Stomach (tissue), 9 donors: ENCODE results near the gene FZR1. TPM values are rescaled to one million over a fixed set of nuclear protein-coding genes. Genes with fewer than 3 reads are reported as not detected.

Experiments used
- DNase-seq, 2 donors: peaks; one replicate each; pipeline versions ENCODE4 v3.0.0 to v3.0.0-alpha.2; 2013 to 2019
- H3K27ac ChIP-seq, 5 donors: fragments of 200-600 bp in 4 of 5; sonication (generic) in 4 of 5; one replicate each; pipeline ENCODE4 v1.5.1; 2013 to 2019; ENCODE audit warnings: mild to moderate bottlenecking in 1 of 5, moderate library complexity in 1 of 5
- H3K27me3 ChIP-seq, 3 donors: fragments of 200-600 bp; sonication (generic); one replicate each; pipeline ENCODE4 v1.5.1; 2017 to 2019; ENCODE audit warnings: mixed run types in 1 of 3
- H3K36me3 ChIP-seq, 4 donors: fragments of 200-600 bp; sonication (generic); 1 replicate in 3 of 4; 2 replicates in 1 of 4; pipeline ENCODE4 v1.5.1; 2016 to 2019
- H3K4me1 ChIP-seq, 4 donors: fragments of 200-600 bp; sonication (generic); one replicate each; pipeline ENCODE4 v1.5.1; 2016 to 2019
- H3K4me3 ChIP-seq, 4 donors: fragments of 200-600 bp; sonication (generic) in 3 of 4; one replicate each; pipeline ENCODE4 v1.5.1; 2016 to 2019; ENCODE audit warnings: mild to moderate bottlenecking in 1 of 4
- H3K9me3 ChIP-seq, 4 donors: fragments of 200-600 bp; sonication (generic); one replicate each; pipeline ENCODE4 v1.5.1; 2016 to 2019
- EP300 ChIP-seq: sonication (generic); formaldehyde crosslinking; IDR thresholded peaks from one replicate; pipeline ENCODE4 v1.6.1; 2017; ENCODE audit warnings: antibody characterized with exemption
- POLR2A ChIP-seq, 4 donors: fragments of 450-650 bp; IDR thresholded peaks; one replicate each; pipeline ENCODE4 v1.6.1; 2016; ENCODE audit warnings: antibody characterized with exemption in 4 of 4, control low read depth in 2 of 4, mild to moderate bottlenecking in 1 of 4, moderate library complexity in 1 of 4
- POLR2AphosphoS5 ChIP-seq, 3 donors: sonication (generic); formaldehyde crosslinking; IDR thresholded peaks; one replicate each; pipeline ENCODE4 v1.6.1; 2016; ENCODE audit warnings: antibody characterized with exemption in 3 of 3
- WGBS, 5 donors: extraction: QIAGEN DNeasy Blood & Tissue Kit in 3 of 5; methylation state at CpG; one replicate each; pipeline versions ENCODE4 v1.1.5 to v1.1.7; 2013 to 2018; 5-methylcytosine and 5-hydroxymethylcytosine counted together
- intact Hi-C: fragments of 100-400 bp; cut with DNase I; formaldehyde crosslinking; loops from one replicate; pipeline ENCODE4 v1.15.1; 2023; ENCODE audit warnings: low total_unique reads
- polyA plus RNA-seq, 3 donors: library from polyadenylated mRNA; stranded (reverse); fragments of 200-250 nt; gene quantifications; one replicate each; pipeline ENCODE4 v1.2.3, GENCODE V29; 2013
- total RNA-seq, 5 donors: library from RNA; depleted of rRNA; stranded (reverse); fragments of >200 nt; gene quantifications; one replicate each; pipeline versions ENCODE4 v1.1.0 to v1.2.3, GENCODE V29; 2014 to 2016
- TF ChIP-seq, protein P1 (sequence below), 7 experiments: fragments of 450-650 bp in 4 of 7; fragments of 200-600 bp in 3 of 7; sonication (generic) in 3 of 7; IDR thresholded peaks; one replicate each; pipeline ENCODE4 v1.5.1; 2016 to 2019; ENCODE audit warnings: antibody characterized with exemption in 7 of 7, control low read depth in 2 of 7, mild to moderate bottlenecking in 1 of 7
- donor health status: healthy with polysubstance abuse.
- donor health status: Bipolar disorder and iron deficiency.
- donor health status: healthy.

Gene FZR1
- total and polyA plus RNA-seq, 8 donors: 9.4 to 113 (median 21.3) TPM

DNA sequence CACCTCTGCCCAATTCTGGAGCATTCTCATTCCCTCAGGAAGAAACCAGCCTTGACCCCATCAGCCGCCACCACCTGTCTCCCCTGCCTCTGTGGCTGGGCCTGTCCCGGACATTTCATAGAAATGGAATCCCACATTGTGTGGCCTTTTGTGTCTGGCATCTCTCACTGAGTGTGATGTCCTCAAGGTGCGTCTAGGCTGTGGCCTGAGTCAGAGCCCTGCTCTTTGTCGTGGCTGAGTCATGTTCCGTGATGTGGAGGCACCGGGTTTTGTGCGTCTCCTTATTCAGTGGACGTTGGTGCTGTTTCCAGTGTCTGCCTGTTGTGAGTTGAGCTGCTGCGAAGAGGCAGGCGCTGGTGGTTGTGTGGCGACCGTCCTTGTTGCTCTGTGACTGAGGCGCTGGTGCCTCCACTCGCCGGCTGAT lies 3.5 kb downstream of the FZR1 start:
- intact Hi-C loops: no loop called here
- Histone ChIP-seq H3K36me3 (peaks cover 8 to 45% (median 30%) of the 10 kb centered on the region in 4 donors), H3K4me1 (peaks cover 22 to 83% (median 72%) of the 10 kb centered on the region in 4 donors), H3K4me3 (no peak overlapping the region), H3K27ac (peak overlapping the region in 1 of 5 donors; percentile 17), H3K9me3 (no peaks in the 10 kb centered on the region), H3K27me3 (no peaks in the 10 kb centered on the region)
- no peak for DNase-seq
- WGBS, 5 donors: 82 to 88% (median 85%) methylated on average over 11 to 15 of the region's 15 CpGs
- no peak for TF ChIP-seq POLR2A (IDR thresholded peaks at IDR 0.05)
- TF ChIP-seq, protein P1, sequence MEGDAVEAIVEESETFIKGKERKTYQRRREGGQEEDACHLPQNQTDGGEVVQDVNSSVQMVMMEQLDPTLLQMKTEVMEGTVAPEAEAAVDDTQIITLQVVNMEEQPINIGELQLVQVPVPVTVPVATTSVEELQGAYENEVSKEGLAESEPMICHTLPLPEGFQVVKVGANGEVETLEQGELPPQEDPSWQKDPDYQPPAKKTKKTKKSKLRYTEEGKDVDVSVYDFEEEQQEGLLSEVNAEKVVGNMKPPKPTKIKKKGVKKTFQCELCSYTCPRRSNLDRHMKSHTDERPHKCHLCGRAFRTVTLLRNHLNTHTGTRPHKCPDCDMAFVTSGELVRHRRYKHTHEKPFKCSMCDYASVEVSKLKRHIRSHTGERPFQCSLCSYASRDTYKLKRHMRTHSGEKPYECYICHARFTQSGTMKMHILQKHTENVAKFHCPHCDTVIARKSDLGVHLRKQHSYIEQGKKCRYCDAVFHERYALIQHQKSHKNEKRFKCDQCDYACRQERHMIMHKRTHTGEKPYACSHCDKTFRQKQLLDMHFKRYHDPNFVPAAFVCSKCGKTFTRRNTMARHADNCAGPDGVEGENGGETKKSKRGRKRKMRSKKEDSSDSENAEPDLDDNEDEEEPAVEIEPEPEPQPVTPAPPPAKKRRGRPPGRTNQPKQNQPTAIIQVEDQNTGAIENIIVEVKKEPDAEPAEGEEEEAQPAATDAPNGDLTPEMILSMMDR (IDR thresholded peaks at IDR 0.05): no peak
- TF ChIP-seq EP300: no peak
- TF ChIP-seq POLR2AphosphoS5 (IDR thresholded peaks at IDR 0.05): no peak

GRCh38 chr19:3510727-3511126 lies 4.6 kb downstream of the FZR1 start:
- peaks cover 18 to 88% (median 70%) of the 10 kb centered on the region in 4 donors for H3K4me1 ChIP-seq
- no peaks in the 10 kb centered on the region for H3K27me3 ChIP-seq
- WGBS, 5 donors: 83 to 90% (median 87%) methylated on average over 19 to 22 of the region's 22 CpGs
- intact Hi-C loops: no loop called here
- TF ChIP-seq, protein P1 (IDR thresholded peaks at IDR 0.05): no peak
- TF ChIP-seq POLR2A (IDR thresholded peaks at IDR 0.05) (no peak), POLR2AphosphoS5 (IDR thresholded peaks at IDR 0.05) (no peak), EP300 (no peak)
- no peaks in the 10 kb centered on the region for H3K9me3 ChIP-seq
- H3K36me3 ChIP-seq: peaks cover 8 to 45% (median 32%) of the 10 kb centered on the region in 4 donors
- H3K4me3 ChIP-seq: no peak overlapping the region
- no peak overlapping the region for H3K27ac ChIP-seq
- DNase-seq: no peak

- no peak for DNase-seq
- Histone ChIP-seq H3K27me3 (no peaks in the 10 kb centered on the region), H3K9me3 (no peaks in the 10 kb centered on the region), H3K4me1 (peaks cover 28 to 98% (median 76%) of the 10 kb centered on the region in 4 donors), H3K27ac (no peak overlapping the region), H3K36me3 (peaks cover 8 to 45% (median 32%) of the 10 kb centered on the region in 4 donors), H3K4me3 (no peak overlapping the region)
- WGBS, 5 donors: 50 to 77% (median 56%) methylated on average over 22 to 26 of the region's 26 CpGs
- TF ChIP-seq POLR2AphosphoS5 (IDR thresholded peaks at IDR 0.05) (no peak), EP300 (no peak), POLR2A (IDR thresholded peaks at IDR 0.05) (no peak)
- TF ChIP-seq, protein P1 (IDR thresholded peaks at IDR 0.05): no peak
- intact Hi-C loops: no loop called here
Measured at GRCh38 chr19:3511506-3512251, 5.6 kb downstream of the FZR1 start.

DNA sequence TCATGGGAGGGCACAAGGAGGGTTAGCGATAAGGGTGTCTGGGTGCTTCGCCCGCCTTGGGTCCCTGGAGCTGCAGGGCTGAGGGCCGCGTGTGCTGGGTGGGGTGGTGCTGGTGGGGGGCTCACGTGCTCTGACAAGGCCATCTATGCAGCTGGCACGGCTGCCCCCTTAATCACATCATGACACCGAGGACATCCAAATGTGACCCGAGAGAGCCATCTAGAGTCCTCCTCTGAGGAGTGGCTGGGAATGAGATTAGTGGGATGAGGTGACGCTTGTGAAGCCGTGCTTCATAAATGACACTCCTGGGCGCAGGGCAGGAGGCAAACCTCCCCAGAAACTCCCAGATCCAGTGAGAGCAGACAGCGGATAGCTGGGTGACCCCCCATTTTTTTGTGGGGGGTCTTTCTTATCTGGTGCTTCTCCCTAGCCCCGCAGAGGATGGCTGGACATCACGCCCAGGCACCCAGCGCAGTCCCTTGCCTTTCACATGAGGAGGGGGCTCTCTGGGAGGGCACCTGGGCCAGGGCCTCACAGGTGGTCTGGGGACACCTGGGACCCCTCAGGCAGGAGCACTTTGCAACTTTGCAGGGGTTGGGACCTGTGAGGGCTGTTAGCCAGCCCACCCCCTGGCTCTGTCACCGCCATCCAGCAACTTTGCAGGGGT lies 6.6 kb downstream of the FZR1 start:
- H3K4me3 ChIP-seq: no peak overlapping the region
- intact Hi-C loops: no loop called here
- no peaks in the 10 kb centered on the region for H3K27me3 ChIP-seq
- peaks cover 8 to 45% (median 32%) of the 10 kb centered on the region in 4 donors for H3K36me3 ChIP-seq
- H3K27ac ChIP-seq: no peak overlapping the region
- no peaks in the 10 kb centered on the region for H3K9me3 ChIP-seq
- peaks cover 28 to 99% (median 74%) of the 10 kb centered on the region in 4 donors for H3K4me1 ChIP-seq
- TF ChIP-seq, protein P1 (IDR thresholded peaks at IDR 0.05): no peak
- no peak for TF ChIP-seq POLR2A (IDR thresholded peaks at IDR 0.05)
- TF ChIP-seq EP300: no peak
- no peak for TF ChIP-seq POLR2AphosphoS5 (IDR thresholded peaks at IDR 0.05)
- 87 to 96% (median 90%) methylated on average over 5 to 17 of the region's 17 CpGs for WGBS, 5 donors
- DNase-seq: no peak
